OCI-LY7 (cell line): ENCODE data around the gene DOCK4. TPM values are rescaled to one million over a fixed set of nuclear protein-coding genes. Genes with fewer than 3 reads are reported as not detected.

Source experiments
- BruUV-seq: library from RNA; stranded (reverse); fragments of 400-500 nt; replicated peaks from 2 replicates; lab custom pipeline; 2021; lab: Mats Ljungman, UMichigan
- CTCF ChIA-PET: fragments of 300-600 bp; sonication (Branson Sonifier 250); formaldehyde crosslinking; loops from one replicate; lab custom pipeline; 2022; ENCODE audit warnings: antibody characterized with exemption; ENCODE audit not compliant: unreplicated experiment; lab: Charles Lee
- POLR2A ChIA-PET: fragments of 300-600 bp; sonication (Branson Sonifier 250); formaldehyde crosslinking; loops from one replicate; lab custom pipeline; 2022; ENCODE audit warnings: antibody characterized with exemption; lab: Charles Lee
- DNase-seq: peaks from one replicate; pipeline ENCODE4 v3.0.0-alpha.2; 2015; ENCODE audit warnings: low spot score
- H2AFZ ChIP-seq: fragments of 200-600 bp; sonication (generic), shearing (Covaris generic); 2 replicates; pipeline ENCODE4 v1.6.1; 2014; ENCODE audit warnings: mild to moderate bottlenecking, antibody characterized with exemption, low read length, moderate library complexity
- H3K27ac ChIP-seq: fragments of 200-600 bp; sonication (generic); 2 replicates; pipeline ENCODE4 v1.5.1; 2014; ENCODE audit warnings: mixed run types, low read depth, mild to moderate bottlenecking, moderate library complexity, low read length, inconsistent platforms; ENCODE audit not compliant: poor library complexity, severe bottlenecking
- H3K36me3 ChIP-seq: fragments of 200-600 bp; sonication (generic); 2 replicates; pipeline ENCODE4 v1.6.1; 2014; ENCODE audit warnings: mild to moderate bottlenecking, antibody characterized with exemption, low read length, moderate library complexity, mixed read lengths; ENCODE audit not compliant: insufficient read depth
- H3K4me1 ChIP-seq: fragments of 200-600 bp; sonication (generic); 2 replicates; pipeline ENCODE4 v1.5.1; 2014; ENCODE audit warnings: mild to moderate bottlenecking, low read length; ENCODE audit not compliant: insufficient read depth, poor library complexity, severe bottlenecking
- H3K4me2 ChIP-seq: fragments of 200-600 bp; sonication (generic); 2 replicates; pipeline ENCODE4 v1.6.1; 2014; ENCODE audit warnings: mild to moderate bottlenecking, low read length
- H3K4me3 ChIP-seq: fragments of 200-600 bp; sonication (generic); 2 replicates; pipeline ENCODE4 v1.5.1; 2014; ENCODE audit warnings: mild to moderate bottlenecking, low read depth, low read length; ENCODE audit not compliant: poor library complexity, severe bottlenecking
- H3K79me2 ChIP-seq: fragments of 200-600 bp; sonication (generic); 2 replicates; pipeline ENCODE4 v1.6.1; 2016; ENCODE audit warnings: low read depth, mild to moderate bottlenecking, low read length, moderate library complexity, mixed read lengths; ENCODE audit not compliant: insufficient read depth
- H3K9me2 ChIP-seq: fragments of 200-600 bp; sonication (generic); 2 replicates; pipeline ENCODE4 v1.6.1; 2016; ENCODE audit warnings: mild to moderate bottlenecking, low read length, mixed read lengths; ENCODE audit not compliant: insufficient read depth
- H3K9me3 ChIP-seq: fragments of 200-600 bp; sonication (generic); 2 replicates; pipeline ENCODE4 v1.6.1; 2014; ENCODE audit warnings: mild to moderate bottlenecking, mixed run types, low read length, mixed read lengths
- H4K20me1 ChIP-seq: fragments of 200-600 bp; sonication (generic); 2 replicates; pipeline ENCODE4 v1.6.1; 2014; ENCODE audit warnings: mild to moderate bottlenecking, antibody characterized with exemption, low read length, moderate library complexity, mixed read lengths; ENCODE audit not compliant: insufficient read depth
- CTCF ChIP-seq: fragments of 200-600 bp; sonication (generic); conservative IDR thresholded peaks from 2 replicates; pipeline ENCODE4 v1.5.1; 2014; ENCODE audit warnings: mild to moderate bottlenecking, antibody characterized with exemption, low read length, moderate library complexity, mixed read lengths
- EZH2phosphoT487 ChIP-seq: fragments of 200-600 bp; sonication (generic); IDR thresholded peaks from 2 replicates; pipeline ENCODE4 v1.6.1; 2018; ENCODE audit warnings: low read depth, borderline replicate concordance, mild to moderate bottlenecking, mixed run types, antibody characterized with exemption, low read length, moderate library complexity, mixed read lengths
- intact Hi-C: fragments of 100-400 bp; cut with micrococcal nuclease; formaldehyde crosslinking; loops from one replicate; pipeline ENCODE4 v1.10.0; 2022; ENCODE audit not compliant: unreplicated experiment
- total RNA-seq, 2 experiments: library from RNA; depleted of rRNA in 1 of 2; stranded (reverse); fragments of >200 nt in 1 of 2; shearing (Covaris generic) in 1 of 2; gene quantifications; 2 replicates each; pipeline ENCODE4 v1.2.3, GENCODE V29; 2014 to 2022

The DOCK4 gene
- total RNA-seq, 2 experiments from 2014 or later: 0.91 to 4.9 TPM

- ChIA-PET POLR2A (no interaction called here), CTCF (no interaction called here)
- no peak overlapping the region for H3K27ac ChIP-seq
- H3K4me1 ChIP-seq: no peaks in the 10 kb centered on the region
- no peaks in the 10 kb centered on the region for H4K20me1 ChIP-seq
- no TSS peak for BruUV-seq
- H3K36me3 ChIP-seq: no peaks in the 10 kb centered on the region
- no peaks in the 10 kb centered on the region for H3K9me3 ChIP-seq
- H3K79me2 ChIP-seq: no peaks in the 10 kb centered on the region
- H3K9me2 ChIP-seq: no peaks in the 10 kb centered on the region
- no peak overlapping the region for H2AFZ ChIP-seq
- intact Hi-C loops: no loop called here
- DNase-seq: no peak
- H3K4me3 ChIP-seq: no peak overlapping the region
- TF ChIP-seq EZH2phosphoT487 (no peak), CTCF (no peak)
- no peak overlapping the region for H3K4me2 ChIP-seq
Observed at GRCh38 chr7:111954056-111954455, 252.1 kb downstream of the DOCK4 start.

- no peaks in the 10 kb centered on the region for H4K20me1 ChIP-seq
- ChIA-PET CTCF (no interaction called here), POLR2A (no interaction called here)
- no peaks in the 10 kb centered on the region for H3K4me1 ChIP-seq
- no peaks in the 10 kb centered on the region for H3K79me2 ChIP-seq
- H3K4me3 ChIP-seq: no peak overlapping the region
- H3K4me2 ChIP-seq: no peak overlapping the region
- H3K9me2 ChIP-seq: no peaks in the 10 kb centered on the region
- H3K9me3 ChIP-seq: no peaks in the 10 kb centered on the region
- H2AFZ ChIP-seq: no peak overlapping the region
- BruUV-seq: no TSS peak
- intact Hi-C loops: no loop called here
- no peak overlapping the region for H3K27ac ChIP-seq
- no peak for DNase-seq
- no peaks in the 10 kb centered on the region for H3K36me3 ChIP-seq
- TF ChIP-seq EZH2phosphoT487: no peak
- TF ChIP-seq CTCF: no peak
Observed at GRCh38 chr7:111953611-111954010, 252.6 kb downstream of the DOCK4 start.

DNA sequence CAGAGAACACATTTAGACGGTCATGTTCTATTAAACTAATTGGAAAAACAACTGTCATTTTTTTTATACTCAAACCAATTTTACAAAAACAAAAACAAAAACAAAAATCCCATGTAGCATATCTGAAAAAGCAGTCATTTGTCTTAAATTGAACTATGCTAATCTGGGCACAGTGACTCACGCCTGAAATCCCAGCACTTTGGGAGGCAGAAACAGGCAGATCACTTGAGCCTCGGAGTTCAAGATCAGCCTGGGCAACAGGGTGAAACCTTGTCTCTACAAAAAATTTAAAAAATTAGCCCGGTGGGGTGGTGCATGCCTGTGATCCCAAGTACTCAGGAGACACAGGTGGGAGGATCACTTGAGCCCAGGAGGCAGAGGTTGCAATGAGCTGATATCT lies 253.4 kb downstream of the DOCK4 start:
- TF ChIP-seq CTCF (no peak), EZH2phosphoT487 (no peak)
- Histone ChIP-seq H3K4me3 (no peak overlapping the region), H3K79me2 (no peaks in the 10 kb centered on the region), H3K27ac (no peak overlapping the region), H4K20me1 (no peaks in the 10 kb centered on the region), H3K4me2 (no peak overlapping the region), H3K9me2 (no peaks in the 10 kb centered on the region), H3K4me1 (no peaks in the 10 kb centered on the region), H2AFZ (no peak overlapping the region), H3K36me3 (no peaks in the 10 kb centered on the region), H3K9me3 (no peaks in the 10 kb centered on the region)
- DNase-seq: no peak
- intact Hi-C loops: no loop called here
- BruUV-seq: no TSS peak
- ChIA-PET POLR2A (no interaction called here), CTCF (no interaction called here)
